H1 (cell line): ENCODE results near the gene APP. TPM values are rescaled to one million over a fixed set of nuclear protein-coding genes. Genes with fewer than 3 reads are reported as not detected.

ENCODE experiments used
- CTCF ChIA-PET: fragments of 300-600 bp; sonication (Branson Sonifier 250); formaldehyde crosslinking; loops from one replicate; lab custom pipeline; 2021; ENCODE audit not compliant: partially characterized antibody; lab: Charles Lee
- POLR2A ChIA-PET: fragments of 300-600 bp; sonication (Branson Sonifier 250); formaldehyde crosslinking; loops from one replicate; lab custom pipeline; 2021; ENCODE audit warnings: inconsistent platforms; ENCODE audit not compliant: partially characterized antibody; lab: Charles Lee
- DNase-seq, 2 experiments: peaks; one replicate each; pipeline versions ENCODE4 v3.0.0 to v3.0.0-alpha.2; 2010 to 2022; ENCODE audit warnings: low spot score in 2 of 2, low read depth in 1 of 2, mixed read lengths in 1 of 2
- FAIRE-seq: peaks from 2 replicates; lab custom pipeline; 2011; peaks lifted over from hg19 to GRCh38; lab: Jason Lieb, UNC
- H2AFZ ChIP-seq: 2 replicates; pipeline ENCODE4 v1.8.1; 2012; ENCODE audit warnings: low read length, inconsistent platforms
- H2AK5ac ChIP-seq: 2 replicates; pipeline ENCODE4 v1.6.1; 2013; ENCODE audit warnings: low read depth, low read length
- H2BK120ac ChIP-seq: replicated peaks from 2 replicates; pipeline ENCODE3; 2013; ENCODE audit warnings: low read depth, low read length, inconsistent platforms
- H2BK12ac ChIP-seq: 2 replicates; pipeline ENCODE4 v1.6.1; 2013; ENCODE audit warnings: low read depth, low read length
- H2BK15ac ChIP-seq: 2 replicates; pipeline ENCODE4 v1.6.1; 2013; ENCODE audit warnings: low read length
- H2BK20ac ChIP-seq: 2 replicates; pipeline ENCODE4 v1.6.1; 2013; ENCODE audit warnings: low read length
- H2BK5ac ChIP-seq: 2 replicates; pipeline ENCODE4 v1.6.1; 2013; ENCODE audit warnings: low read depth, low read length
- H3K14ac ChIP-seq: 2 replicates; pipeline ENCODE4 v1.6.1; 2013; ENCODE audit warnings: inconsistent platforms; ENCODE audit not compliant: insufficient read length
- H3K18ac ChIP-seq: 2 replicates; pipeline ENCODE4 v1.6.1; 2013; ENCODE audit warnings: low read length; ENCODE audit errors: extremely low read depth
- H3K23ac ChIP-seq: 2 replicates; pipeline ENCODE4 v1.6.1; 2013; ENCODE audit warnings: inconsistent platforms; ENCODE audit not compliant: insufficient read length
- H3K23me2 ChIP-seq: 2 replicates; pipeline ENCODE4 v1.6.1; 2013; ENCODE audit warnings: low read depth, low read length
- H3K27ac ChIP-seq: 2 replicates; pipeline ENCODE4 v1.6.1; 2011; ENCODE audit warnings: low read depth, low read length, inconsistent platforms
- H3K27me3 ChIP-seq, 4 experiments: replicated peaks in 1 of 4; 1 replicate in 1 of 4; 2 replicates in 3 of 4; pipeline versions ENCODE4 v1.6.1 to v1.8.1; 2011 to 2013; ENCODE audit warnings: low read length in 3 of 4, mild to moderate bottlenecking in 3 of 4, inconsistent platforms in 2 of 4, mixed read lengths in 2 of 4, moderate library complexity in 1 of 4; ENCODE audit not compliant: control insufficient read depth in 3 of 4, insufficient read depth in 3 of 4; ENCODE audit errors: extremely low read depth in 1 of 4
- H3K36me3 ChIP-seq, 4 experiments: 2 replicates each; pipeline versions ENCODE4 v1.6.1 to v1.8.1; 2011 to 2013; ENCODE audit warnings: mild to moderate bottlenecking in 4 of 4, low read length in 3 of 4, moderate library complexity in 2 of 4, control low read depth in 1 of 4, inconsistent platforms in 1 of 4; ENCODE audit not compliant: insufficient read depth in 4 of 4, control insufficient read depth in 2 of 4
- H3K4ac ChIP-seq: replicated peaks from 2 replicates; pipeline ENCODE3; 2013; ENCODE audit warnings: low read length, low read depth, mixed read lengths, inconsistent platforms; ENCODE audit not compliant: insufficient read length
- H3K4me1 ChIP-seq, 4 experiments: replicated peaks in 1 of 4; 1 replicate in 1 of 4; 2 replicates in 3 of 4; pipeline versions ENCODE4 v1.6.1 to v1.8.1; 2011 to 2013; ENCODE audit warnings: low read length in 3 of 4, inconsistent platforms in 2 of 4, mixed read lengths in 1 of 4; ENCODE audit not compliant: insufficient read depth in 4 of 4, control insufficient read depth in 3 of 4
- H3K4me2 ChIP-seq, 2 experiments: 2 replicates each; pipeline versions ENCODE4 v1.6.1 to v1.8.1; 2011 to 2013; ENCODE audit warnings: low read depth in 2 of 2, low read length in 2 of 2, control low read depth in 1 of 2, inconsistent platforms in 1 of 2, mild to moderate bottlenecking in 1 of 2; ENCODE audit not compliant: insufficient read depth in 1 of 2
- H3K4me3 ChIP-seq, 4 experiments: fragments of 200-600, 300-600 bp in 1 of 4; sonication (generic), shearing (Covaris generic), sonication (Bioruptor Twin) in 1 of 4; 2 replicates each; pipeline versions ENCODE4 v1.5.1 to v1.8.1; 2011 to 2016; ENCODE audit warnings: low read length in 4 of 4, low read depth in 3 of 4, control low read depth in 2 of 4, inconsistent platforms in 2 of 4, mild to moderate bottlenecking in 2 of 4, mixed read lengths in 1 of 4, moderate library complexity in 1 of 4; ENCODE audit not compliant: insufficient read depth in 2 of 4; ENCODE audit errors: extremely low read depth in 1 of 4
- H3K56ac ChIP-seq: replicated peaks from 2 replicates; pipeline ENCODE3; 2013; ENCODE audit warnings: low read depth, mild to moderate bottlenecking, mixed read lengths, low read length, inconsistent platforms; ENCODE audit not compliant: insufficient read length
- H3K79me1 ChIP-seq: 2 replicates; pipeline ENCODE4 v1.6.1; 2013; ENCODE audit warnings: low read depth, low read length, control low read depth
- H3K79me2 ChIP-seq, 2 experiments: 2 replicates each; pipeline versions ENCODE4 v1.6.1 to v1.8.1; 2012 to 2013; ENCODE audit warnings: low read length in 2 of 2, mild to moderate bottlenecking in 2 of 2, inconsistent platforms in 1 of 2; ENCODE audit not compliant: insufficient read depth in 2 of 2, control insufficient read depth in 1 of 2
- H3K9ac ChIP-seq, 4 experiments: replicated peaks in 1 of 4; 1 replicate in 1 of 4; 2 replicates in 3 of 4; pipeline versions ENCODE4 v1.6.1 to v1.8.1; 2011 to 2013; ENCODE audit warnings: low read depth in 3 of 4, low read length in 3 of 4, control low read depth in 2 of 4, mild to moderate bottlenecking in 2 of 4, moderate library complexity in 2 of 4, inconsistent platforms in 1 of 4; ENCODE audit errors: extremely low read depth in 1 of 4
- H3K9me3 ChIP-seq, 2 experiments: 2 replicates each; pipeline versions ENCODE4 v1.6.1 to v1.8.1; 2012 to 2013; ENCODE audit warnings: mild to moderate bottlenecking in 2 of 2, moderate library complexity in 2 of 2, control low read depth in 1 of 2, inconsistent platforms in 1 of 2, low read depth in 1 of 2, low read length in 1 of 2, mixed read lengths in 1 of 2; ENCODE audit not compliant: insufficient read depth in 2 of 2
- H4K20me1 ChIP-seq, 2 experiments: replicated peaks in 1 of 2; 2 replicates each; pipeline versions ENCODE3 to v1.8.1; 2011 to 2013; ENCODE audit warnings: inconsistent platforms in 2 of 2, low read length in 2 of 2, mild to moderate bottlenecking in 1 of 2; ENCODE audit not compliant: insufficient read depth in 2 of 2, control insufficient read depth in 1 of 2
- H4K5ac ChIP-seq: 2 replicates; pipeline ENCODE4 v1.6.1; 2013; ENCODE audit warnings: low read length, low read depth, mixed read lengths, inconsistent platforms; ENCODE audit not compliant: insufficient read length
- H4K8ac ChIP-seq: 2 replicates; pipeline ENCODE4 v1.8.0; 2013; ENCODE audit warnings: mild to moderate bottlenecking, moderate library complexity, low read length, inconsistent platforms; ENCODE audit not compliant: insufficient read depth; ENCODE audit errors: extremely low read depth
- H4K91ac ChIP-seq: replicated peaks from 2 replicates; pipeline ENCODE3; 2013; ENCODE audit warnings: low read length, mixed read lengths, inconsistent platforms; ENCODE audit not compliant: insufficient read length
- BACH1 ChIP-seq: IDR thresholded peaks from 2 replicates; pipeline ENCODE4 v1.6.1; 2012; ENCODE audit warnings: low read length, improper control_type of control experiment
- BCL11A ChIP-seq, 2 experiments: IDR thresholded peaks; one replicate each; pipeline ENCODE4 v1.6.1; 2011; ENCODE audit warnings: low read depth in 2 of 2, low read length in 2 of 2, mild to moderate bottlenecking in 2 of 2
- EGR1 ChIP-seq: IDR thresholded peaks from 2 replicates; pipeline ENCODE4 v1.6.1; 2011; ENCODE audit warnings: low read depth, low read length, borderline replicate concordance
- GABPA ChIP-seq: IDR thresholded peaks from 2 replicates; pipeline ENCODE4 v1.6.1; 2011; ENCODE audit warnings: mild to moderate bottlenecking, low read length, moderate library complexity, borderline replicate concordance; ENCODE audit not compliant: insufficient read depth
- HDAC2 ChIP-seq, 2 experiments: fragments of 300-600 bp in 1 of 2; sonication (generic) in 1 of 2; IDR thresholded peaks; 2 replicates each; pipeline ENCODE4 v1.6.1; 2011 to 2012; ENCODE audit warnings: low read depth in 2 of 2, low read length in 2 of 2, mild to moderate bottlenecking in 2 of 2, moderate library complexity in 2 of 2, borderline replicate concordance in 1 of 2, inconsistent platforms in 1 of 2
- JUND ChIP-seq: IDR thresholded peaks from 2 replicates; pipeline ENCODE4 v1.6.1; 2011; ENCODE audit warnings: mild to moderate bottlenecking, improper control_type of control experiment, low read length
- KDM1A ChIP-seq: fragments of 200-600, 300-600 bp; sonication (generic); IDR thresholded peaks from 2 replicates; pipeline ENCODE4 v1.7.1; 2016; ENCODE audit warnings: mild to moderate bottlenecking, low read length, borderline replicate concordance
- SP2 ChIP-seq: IDR thresholded peaks from 2 replicates; pipeline ENCODE4 v1.6.1; 2012; ENCODE audit warnings: mild to moderate bottlenecking, low read length, inconsistent platforms
- SRF ChIP-seq: IDR thresholded peaks from 2 replicates; pipeline ENCODE4 v1.6.1; 2011; ENCODE audit warnings: mild to moderate bottlenecking, low read depth, low read length, moderate library complexity
- TAF1 ChIP-seq: IDR thresholded peaks from 2 replicates; pipeline ENCODE4 v1.6.1; 2011; ENCODE audit warnings: mild to moderate bottlenecking, low read depth, low read length
- TCF12 ChIP-seq: IDR thresholded peaks from 2 replicates; pipeline ENCODE4 v1.6.1; 2011; ENCODE audit warnings: low read depth, mild to moderate bottlenecking, low read length
- YY1 ChIP-seq: IDR thresholded peaks from 2 replicates; pipeline ENCODE4 v1.6.1; 2011; ENCODE audit warnings: low read depth, mild to moderate bottlenecking, low read length
- WGBS, 2 experiments: shearing (Covaris generic) in 1 of 2; methylation state at CpG; one replicate each; pipeline versions ENCODE4 v1.1.6 to v1.1.7; 2013 to 2015; ENCODE audit warnings: low lambda C conversion rate in 2 of 2, mixed read lengths in 2 of 2, inconsistent platforms in 1 of 2, low coverage in 1 of 2, missing lambda C conversion rate in 1 of 2; ENCODE audit not compliant: insufficient replicate concordance in 2 of 2, insufficient coverage in 1 of 2, insufficient read length in 1 of 2; ENCODE audit errors: extremely low coverage in 1 of 2, missing lambda C conversion rate in 1 of 2; 5-methylcytosine and 5-hydroxymethylcytosine counted together
- polyA plus RNA-seq, 7 experiments: library from polyadenylated mRNA; depleted of rRNA in 3 of 7; stranded (reverse) in 5 of 7; unstranded in 2 of 7; fragments of >200 nt in 5 of 7; fragments of 200-250 nt in 2 of 7; gene quantifications; 1 replicate in 5 of 7; 2 replicates in 1 of 7; 4 replicates in 1 of 7; pipeline versions ENCODE4 v1.2.1 to v1.2.3, GENCODE V29; 2011 to 2013; ENCODE audit warnings: missing spikeins in 2 of 7, mixed read lengths in 2 of 7
- total RNA-seq: library from RNA; stranded (reverse); fragmentation: NEBNext Ultra II Directional; extraction: Animal tissue kit (Norgen Biotek cat#: 25700); gene quantifications from 2 replicates; pipeline ENCODE4 v1.2.1, GENCODE V29; 2021
- TF ChIP-seq, protein P1 (sequence below), 3 experiments: IDR thresholded peaks; 1 replicate in 2 of 3; 2 replicates in 1 of 3; pipeline versions ENCODE4 v1.5.1 to v1.6.1; 2011; ENCODE audit warnings: low read length in 3 of 3, mild to moderate bottlenecking in 3 of 3, inconsistent platforms in 2 of 3, low read depth in 1 of 3, moderate library complexity in 1 of 3; ENCODE audit not compliant: insufficient read depth in 1 of 3; ENCODE audit errors: control extremely low read depth in 1 of 3

The APP gene
- total and polyA plus RNA-seq, 2 of the 8 experiments (the other 6 are each of a cell fraction or from before 2014, with no cell fraction given): 375 to 551 TPM

DNA sequence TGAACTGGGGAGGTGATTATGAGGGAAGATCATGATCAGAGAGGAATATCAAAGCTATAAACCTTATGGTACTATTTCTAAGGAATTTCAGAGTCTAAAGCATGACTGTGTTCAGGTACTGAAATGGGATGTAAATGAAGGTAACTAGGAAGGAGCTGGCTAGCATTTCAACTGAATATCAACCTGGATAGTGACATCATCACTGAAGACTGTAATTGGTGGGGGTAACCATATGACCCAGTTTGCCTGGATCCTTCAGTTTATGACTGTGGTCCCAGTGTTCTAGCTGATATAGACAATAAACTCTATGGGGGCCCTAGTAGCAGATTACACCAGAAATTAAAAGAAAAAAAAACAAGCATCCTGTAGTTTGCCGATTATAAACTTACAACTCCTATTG is 120.8 kb downstream of the APP start:
- 90% methylated on average over 1 of the region's 1 CpG; no CpG with 5 or more reads in 1 of the 2 experiments for WGBS, 2 experiments
- Histone ChIP-seq H3K23ac (no peak overlapping the region), H3K79me1 (peaks cover 7% of the 10 kb centered on the region), H3K4me3 (no peak overlapping the region), H2BK20ac (no peak overlapping the region), H3K14ac (no peak overlapping the region), H4K5ac (no peak overlapping the region), H2AK5ac (no peak overlapping the region), H3K27me3 (no peaks in the 10 kb centered on the region), H2AFZ (no peak overlapping the region), H3K9me3 (no peaks in the 10 kb centered on the region), H2BK15ac (no peak overlapping the region), H3K4ac (no peak overlapping the region), H4K91ac (no peak overlapping the region), H3K36me3 (peaks cover 2 to 55% (median 22%) of the 10 kb centered on the region in 4 experiments; a peak in 6 of 8 replicates), H2BK120ac (no peak overlapping the region), H3K18ac (no peak overlapping the region), H2BK12ac (no peak overlapping the region), H4K8ac (no peak overlapping the region), H3K27ac (no peak overlapping the region), H3K4me2 (no peak overlapping the region), H4K20me1 (peaks cover 2 to 3% of the 10 kb centered on the region in 2 experiments), H3K23me2 (no peaks in the 10 kb centered on the region), H3K9ac (no peak overlapping the region), H3K79me2 (peaks cover 4 to 48% of the 10 kb centered on the region in 2 experiments; a peak in 3 of 4 replicates), H3K4me1 (peaks cover 0 to 5% (median 2%) of the 10 kb centered on the region in 4 experiments; a peak in 2 of 7 replicates), H2BK5ac (no peak overlapping the region), H3K56ac (no peak overlapping the region)
- DNase-seq (no peak), FAIRE-seq (no peak)
- POLR2A ChIA-PET: no interaction called here
- CTCF ChIA-PET: no interaction called here
- TF ChIP-seq HDAC2 (IDR thresholded peaks at IDR 0.05; ENCODE audit: borderline replicate concordance in 1 of 2, low read depth in 2 of 2, low read length in 2 of 2) (no peak), BACH1 (no peak), YY1 (no peak), BCL11A (IDR thresholded peaks at IDR 0.05; ENCODE audit: low read depth in 2 of 2, low read length in 2 of 2) (no peak), SRF (no peak), JUND (no peak), GABPA (no peak), KDM1A (no peak), SP2 (no peak), TCF12 (no peak), TAF1 (no peak), EGR1 (no peak)
- TF ChIP-seq, protein P1, sequence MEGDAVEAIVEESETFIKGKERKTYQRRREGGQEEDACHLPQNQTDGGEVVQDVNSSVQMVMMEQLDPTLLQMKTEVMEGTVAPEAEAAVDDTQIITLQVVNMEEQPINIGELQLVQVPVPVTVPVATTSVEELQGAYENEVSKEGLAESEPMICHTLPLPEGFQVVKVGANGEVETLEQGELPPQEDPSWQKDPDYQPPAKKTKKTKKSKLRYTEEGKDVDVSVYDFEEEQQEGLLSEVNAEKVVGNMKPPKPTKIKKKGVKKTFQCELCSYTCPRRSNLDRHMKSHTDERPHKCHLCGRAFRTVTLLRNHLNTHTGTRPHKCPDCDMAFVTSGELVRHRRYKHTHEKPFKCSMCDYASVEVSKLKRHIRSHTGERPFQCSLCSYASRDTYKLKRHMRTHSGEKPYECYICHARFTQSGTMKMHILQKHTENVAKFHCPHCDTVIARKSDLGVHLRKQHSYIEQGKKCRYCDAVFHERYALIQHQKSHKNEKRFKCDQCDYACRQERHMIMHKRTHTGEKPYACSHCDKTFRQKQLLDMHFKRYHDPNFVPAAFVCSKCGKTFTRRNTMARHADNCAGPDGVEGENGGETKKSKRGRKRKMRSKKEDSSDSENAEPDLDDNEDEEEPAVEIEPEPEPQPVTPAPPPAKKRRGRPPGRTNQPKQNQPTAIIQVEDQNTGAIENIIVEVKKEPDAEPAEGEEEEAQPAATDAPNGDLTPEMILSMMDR (IDR thresholded peaks at IDR 0.05; ENCODE audit: control extremely low read depth in 1 of 3, insufficient read depth in 1 of 3, low read depth in 1 of 3, low read length in 3 of 3): no peak
